ENCODE measurements around the gene C1R. TPM values are rescaled to one million over a fixed set of nuclear protein-coding genes. Genes with fewer than 3 reads are reported as not detected.

C1R gene
- total RNA-seq, 1 experiment from 2014 or later, result 104 TPM

- DNase-seq (ENCODE audit: low spot score), result no peak
Measured at GRCh38 chr12:7099290-7099996, 7.2 kb upstream of the C1R start.

GRCh38 chr12:7096979-7097378 is 4.7 kb upstream of the C1R start:
- no peak for DNase-seq (ENCODE audit: low spot score)

GRCh38 chr12:7096006-7096932 is 4.0 kb upstream of the C1R start:
- DNase-seq (ENCODE audit: low spot score), result no peak

GRCh38 chr12:7093892-7094291 is 1.6 kb upstream of the C1R start:
- no peak for DNase-seq (ENCODE audit: low spot score)

- DNase-seq (ENCODE audit: low spot score), result no peak
Measured at GRCh38 chr12:7093486-7093885, 1.2 kb upstream of the C1R start.

- DNase-seq (ENCODE audit: low spot score), result no peak
Measured at GRCh38 chr12:7092986-7093460, 778 bp upstream of the C1R start.

GRCh38 chr12:7091660-7092228 is 501 bp downstream of the C1R start:
- no peak for DNase-seq (ENCODE audit: low spot score)

GRCh38 chr12:7091171-7091570 is 1.1 kb downstream of the C1R start:
- no peak for DNase-seq (ENCODE audit: low spot score)

GRCh38 chr12:7090222-7090998 is 1.8 kb downstream of the C1R start:
- DNase-seq (ENCODE audit: low spot score), result no peak

GRCh38 chr12:7089196-7089871 is 2.9 kb downstream of the C1R start:
- no peak for DNase-seq (ENCODE audit: low spot score)

- no peak for DNase-seq (ENCODE audit: low spot score)
Measured at GRCh38 chr12:7083125-7083524, 9.1 kb downstream of the C1R start.

- no peak for DNase-seq (ENCODE audit: low spot score)
Measured at GRCh38 chr12:7081037-7081436, 11.2 kb downstream of the C1R start.

GRCh38 chr12:7079826-7080125 is 12.5 kb downstream of the C1R start:
- peak; percentile 53 for DNase-seq (ENCODE audit: low spot score)

- no peak for DNase-seq (ENCODE audit: low spot score)
Measured at GRCh38 chr12:7078163-7078562, 14.1 kb downstream of the C1R start.

- no peak for DNase-seq (ENCODE audit: low spot score)
Measured at GRCh38 chr12:7076493-7076892, 15.8 kb downstream of the C1R start.

- no peak for DNase-seq (ENCODE audit: low spot score)
Measured at GRCh38 chr12:7075939-7076338, 16.3 kb downstream of the C1R start.

GRCh38 chr12:7075518-7075917 is 16.7 kb downstream of the C1R start:
- no peak for DNase-seq (ENCODE audit: low spot score)

- no peak for DNase-seq (ENCODE audit: low spot score)
Measured at GRCh38 chr12:7073946-7074345, 18.3 kb downstream of the C1R start.

- no peak for DNase-seq (ENCODE audit: low spot score)
Measured at GRCh38 chr12:7072554-7072953, 19.7 kb downstream of the C1R start.

GRCh38 chr12:7072035-7072434 is 20.2 kb downstream of the C1R start:
- DNase-seq (ENCODE audit: low spot score), result no peak

GRCh38 chr12:7069386-7069785 is 22.9 kb downstream of the C1R start:
- DNase-seq (ENCODE audit: low spot score), result no peak

- DNase-seq (ENCODE audit: low spot score), result no peak
Measured at GRCh38 chr12:7068994-7069346, 23.3 kb downstream of the C1R start.

All from H4 (cell line).